RWPE2 (cell line): Measurements from ENCODE around the gene UTRN.

Experiments used
- ATAC-seq: fragments of 200-7000 bp; cut with Tn5 transposase; 3 replicates; pipeline ENCODE4 v1.9.1; 2021; ENCODE audit warnings: low read depth
- DNase-seq: peaks from one replicate; pipeline ENCODE4 v3.0.0-alpha.2; 2020; ENCODE audit warnings: low spot score
- H3K27ac ChIP-seq: fragments of 450-650 bp; 2 replicates; pipeline ENCODE4 v1.5.1; 2017; ENCODE audit warnings: mild to moderate bottlenecking; ENCODE audit not compliant: poor library complexity, severe bottlenecking
- H3K27me3 ChIP-seq: fragments of 250-450 bp; sonication (Bioruptor Pico); 2 replicates; pipeline ENCODE4 v1.5.1; 2021; ENCODE audit warnings: mild to moderate bottlenecking, moderate library complexity; ENCODE audit not compliant: insufficient read depth, poor library complexity, severe bottlenecking
- H3K36me3 ChIP-seq: fragments of 250-450 bp; sonication (Bioruptor Pico); 2 replicates; pipeline ENCODE4 v1.5.1; 2020; ENCODE audit warnings: low read depth, mild to moderate bottlenecking, moderate library complexity
- H3K4me1 ChIP-seq: fragments of 250-450 bp; sonication (Bioruptor Pico); 2 replicates; pipeline ENCODE4 v1.5.1; 2021; ENCODE audit warnings: mild to moderate bottlenecking, moderate library complexity; ENCODE audit not compliant: insufficient read depth, poor library complexity, severe bottlenecking
- H3K4me3 ChIP-seq: fragments of 250-450 bp; sonication (Bioruptor Pico); 2 replicates; pipeline ENCODE4 v1.5.1; 2021; ENCODE audit warnings: mild to moderate bottlenecking, moderate library complexity; ENCODE audit not compliant: severe bottlenecking
- H3K9me3 ChIP-seq: fragments of 250-450 bp; sonication (Bioruptor Pico); 2 replicates; pipeline ENCODE4 v1.5.1; 2021; ENCODE audit warnings: mild to moderate bottlenecking, moderate library complexity; ENCODE audit not compliant: severe bottlenecking
- TF ChIP-seq, protein P1 (sequence below): fragments of 450-650 bp; IDR thresholded peaks from one replicate; pipeline ENCODE4 v1.5.1; 2017; ENCODE audit warnings: mild to moderate bottlenecking, moderate library complexity; ENCODE audit not compliant: poor library complexity, severe bottlenecking

The UTRN gene

GRCh38 chr6:144320741-144321140, 35.6 kb downstream of the UTRN start:
- no peak for DNase-seq
- Histone ChIP-seq H3K9me3 (no peaks in the 10 kb centered on the region), H3K4me3 (no peak overlapping the region), H3K36me3 (no peaks in the 10 kb centered on the region), H3K27ac (no peak overlapping the region), H3K27me3 (no peaks in the 10 kb centered on the region), H3K4me1 (no peaks in the 10 kb centered on the region)
- ATAC-seq: no peak
- TF ChIP-seq, protein P1, sequence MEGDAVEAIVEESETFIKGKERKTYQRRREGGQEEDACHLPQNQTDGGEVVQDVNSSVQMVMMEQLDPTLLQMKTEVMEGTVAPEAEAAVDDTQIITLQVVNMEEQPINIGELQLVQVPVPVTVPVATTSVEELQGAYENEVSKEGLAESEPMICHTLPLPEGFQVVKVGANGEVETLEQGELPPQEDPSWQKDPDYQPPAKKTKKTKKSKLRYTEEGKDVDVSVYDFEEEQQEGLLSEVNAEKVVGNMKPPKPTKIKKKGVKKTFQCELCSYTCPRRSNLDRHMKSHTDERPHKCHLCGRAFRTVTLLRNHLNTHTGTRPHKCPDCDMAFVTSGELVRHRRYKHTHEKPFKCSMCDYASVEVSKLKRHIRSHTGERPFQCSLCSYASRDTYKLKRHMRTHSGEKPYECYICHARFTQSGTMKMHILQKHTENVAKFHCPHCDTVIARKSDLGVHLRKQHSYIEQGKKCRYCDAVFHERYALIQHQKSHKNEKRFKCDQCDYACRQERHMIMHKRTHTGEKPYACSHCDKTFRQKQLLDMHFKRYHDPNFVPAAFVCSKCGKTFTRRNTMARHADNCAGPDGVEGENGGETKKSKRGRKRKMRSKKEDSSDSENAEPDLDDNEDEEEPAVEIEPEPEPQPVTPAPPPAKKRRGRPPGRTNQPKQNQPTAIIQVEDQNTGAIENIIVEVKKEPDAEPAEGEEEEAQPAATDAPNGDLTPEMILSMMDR: no peak

DNA sequence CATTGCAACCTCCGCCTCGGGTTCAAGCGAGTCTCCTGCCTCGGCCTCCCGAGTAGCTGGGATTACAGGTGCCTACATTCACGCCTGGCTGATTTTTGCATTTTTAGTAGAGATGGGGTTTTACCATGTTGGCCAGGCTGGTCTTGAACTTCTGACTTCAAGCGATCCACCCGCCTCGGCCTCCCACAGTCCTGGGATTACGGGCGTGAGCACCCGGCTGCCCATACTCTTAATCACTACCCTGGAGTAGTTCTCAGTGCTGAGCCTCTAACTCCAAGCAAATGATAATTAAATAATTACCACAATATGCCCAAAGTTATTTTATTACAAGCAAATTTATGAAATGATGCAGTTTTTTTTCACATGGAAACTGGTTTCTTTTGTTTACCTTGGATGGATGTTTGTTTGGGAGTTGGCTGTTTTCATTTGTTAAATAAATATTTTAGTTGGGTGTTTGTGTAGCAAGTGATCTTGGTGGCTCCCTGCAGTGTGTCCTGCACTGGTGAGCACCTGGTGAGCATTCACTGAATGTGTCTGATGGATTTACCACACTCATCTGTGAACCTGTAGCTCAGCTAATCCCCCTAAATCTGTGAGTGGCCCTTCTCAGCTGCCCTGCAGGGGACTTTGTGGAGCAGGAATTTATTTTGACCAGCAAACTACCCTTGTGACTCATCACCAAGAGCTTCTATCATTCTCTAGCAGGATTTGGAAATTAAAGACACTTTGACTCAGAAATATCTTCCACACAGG, 36.9 kb downstream of the UTRN start:
- Histone ChIP-seq H3K36me3 (no peaks in the 10 kb centered on the region), H3K4me3 (no peak overlapping the region), H3K9me3 (no peaks in the 10 kb centered on the region), H3K27me3 (no peaks in the 10 kb centered on the region), H3K4me1 (no peaks in the 10 kb centered on the region), H3K27ac (no peak overlapping the region)
- TF ChIP-seq, protein P1: no peak
- DNase-seq: no peak
- ATAC-seq: no peak

GRCh38 chr6:144325232-144325631, 40.1 kb downstream of the UTRN start:
- no peak overlapping the region for H3K4me3 ChIP-seq
- H3K4me1 ChIP-seq: peaks cover 11% of the 10 kb centered on the region
- H3K27me3 ChIP-seq: no peaks in the 10 kb centered on the region
- no peaks in the 10 kb centered on the region for H3K36me3 ChIP-seq
- DNase-seq (no peak), ATAC-seq (no peak)
- no peak overlapping the region for H3K27ac ChIP-seq
- TF ChIP-seq, protein P1: no peak
- H3K9me3 ChIP-seq: no peaks in the 10 kb centered on the region

- Histone ChIP-seq H3K4me1 (peaks cover 21% of the 10 kb centered on the region), H3K27me3 (no peaks in the 10 kb centered on the region), H3K9me3 (no peaks in the 10 kb centered on the region), H3K4me3 (no peak overlapping the region), H3K36me3 (no peaks in the 10 kb centered on the region), H3K27ac (peak overlapping the region; percentile 32)
- TF ChIP-seq, protein P1: no peak
- no peak for ATAC-seq
- no peak for DNase-seq
Observed at GRCh38 chr6:144326393-144326792, 41.3 kb downstream of the UTRN start.

DNA sequence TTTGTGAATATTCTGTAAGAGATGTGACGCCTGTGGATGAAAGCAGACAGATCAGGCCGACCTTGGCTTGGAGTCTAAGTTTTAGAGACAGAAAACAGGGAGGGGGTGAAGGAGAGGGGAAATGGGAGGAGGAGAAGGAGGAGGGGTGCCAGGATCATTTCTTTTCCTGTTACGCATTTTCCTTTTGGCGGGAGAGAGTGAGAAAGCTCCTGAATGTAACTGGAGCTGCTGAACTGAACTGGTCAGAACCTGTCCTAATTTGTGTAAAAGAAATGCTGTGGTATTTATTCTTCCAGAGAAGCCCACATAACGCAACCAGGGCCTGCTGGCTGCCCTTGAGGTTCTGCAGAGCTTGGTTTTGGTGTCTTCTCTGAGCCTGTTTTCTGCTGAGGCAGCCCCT, 41.9 kb downstream of the UTRN start:
- no peak overlapping the region for H3K4me3 ChIP-seq
- no peaks in the 10 kb centered on the region for H3K9me3 ChIP-seq
- H3K27me3 ChIP-seq: no peaks in the 10 kb centered on the region
- peak overlapping the region; percentile 32 for H3K27ac ChIP-seq
- TF ChIP-seq, protein P1: no peak
- DNase-seq (no peak), ATAC-seq (peak; percentile 64)
- peaks cover 21% of the 10 kb centered on the region for H3K4me1 ChIP-seq
- no peaks in the 10 kb centered on the region for H3K36me3 ChIP-seq
